ENCODE measurements around the gene PBLD. TPM values are rescaled to one million over a fixed set of nuclear protein-coding genes. Genes with fewer than 3 reads are reported as not detected.

The PBLD gene
- total RNA-seq, 1 donor from 2014 or later: 0.53 TPM

- Histone ChIP-seq H3K4me3 (ENCODE audit: low read depth, low read length) (no peak overlapping the region), H3K27me3 (ENCODE audit: control insufficient read depth, insufficient read depth, low read length) (no peaks in the 10 kb centered on the region), H3K36me3 (ENCODE audit: control insufficient read depth, insufficient read depth, low read length) (peaks cover 2% of the 10 kb centered on the region)
- no peak for TF ChIP-seq CTCF (IDR thresholded peaks at IDR 0.05; ENCODE audit: insufficient read depth, low read length, severe bottlenecking)
- FAIRE-seq: no peak
- DNase-seq (ENCODE audit: low read depth): no peak
Observed at GRCh38 chr10:68345621-68346020, 12.9 kb upstream of the PBLD start.

- H3K27me3 ChIP-seq (ENCODE audit: control insufficient read depth, insufficient read depth, low read length): no peaks in the 10 kb centered on the region
- no peak for TF ChIP-seq CTCF (IDR thresholded peaks at IDR 0.05; ENCODE audit: insufficient read depth, low read length, severe bottlenecking)
- FAIRE-seq: no peak
Observed at GRCh38 chr10:68342909-68343516, 10.3 kb upstream of the PBLD start.

GRCh38 chr10:68340358-68341080 lies 7.8 kb upstream of the PBLD start:
- peaks cover 10% of the 10 kb centered on the region for H3K36me3 ChIP-seq (ENCODE audit: control insufficient read depth, insufficient read depth, low read length)

More at GRCh38 chr10:68342909-68343516, 10.3 kb upstream of the PBLD start:
- no peak overlapping the region for H3K4me3 ChIP-seq (ENCODE audit: low read depth, low read length)
- no peak for DNase-seq (ENCODE audit: low read depth)
- H3K36me3 ChIP-seq (ENCODE audit: control insufficient read depth, insufficient read depth, low read length): peaks cover 8% of the 10 kb centered on the region

GRCh38 chr10:68336754-68337351 lies 4.1 kb upstream of the PBLD start:
- DNase-seq (ENCODE audit: low read depth) (no peak), FAIRE-seq (no peak)
- Histone ChIP-seq H3K36me3 (ENCODE audit: control insufficient read depth, insufficient read depth, low read length) (peaks cover 10% of the 10 kb centered on the region), H3K4me3 (ENCODE audit: low read depth, low read length) (no peak overlapping the region), H3K27me3 (ENCODE audit: control insufficient read depth, insufficient read depth, low read length) (no peaks in the 10 kb centered on the region)
- TF ChIP-seq CTCF (IDR thresholded peaks at IDR 0.05; ENCODE audit: insufficient read depth, low read length, severe bottlenecking): no peak

More at GRCh38 chr10:68340358-68341080, 7.8 kb upstream of the PBLD start:
- no peak for TF ChIP-seq CTCF (IDR thresholded peaks at IDR 0.05; ENCODE audit: insufficient read depth, low read length, severe bottlenecking)
- DNase-seq (ENCODE audit: low read depth) (no peak), FAIRE-seq (no peak)
- H3K4me3 ChIP-seq (ENCODE audit: low read depth, low read length): no peak overlapping the region
- H3K27me3 ChIP-seq (ENCODE audit: control insufficient read depth, insufficient read depth, low read length): no peaks in the 10 kb centered on the region

- H3K36me3 ChIP-seq (ENCODE audit: control insufficient read depth, insufficient read depth, low read length): peaks cover 3% of the 10 kb centered on the region
Observed at GRCh38 chr10:68334672-68335467, 2.1 kb upstream of the PBLD start.

More at GRCh38 chr10:68334672-68335467, 2.1 kb upstream of the PBLD start:
- H3K4me3 ChIP-seq (ENCODE audit: low read depth, low read length): peak overlapping the region; percentile 87
- DNase-seq (ENCODE audit: low read depth) (no peak), FAIRE-seq (no peak)
- TF ChIP-seq CTCF (IDR thresholded peaks at IDR 0.05; ENCODE audit: insufficient read depth, low read length, severe bottlenecking): no peak
- H3K27me3 ChIP-seq (ENCODE audit: control insufficient read depth, insufficient read depth, low read length): no peaks in the 10 kb centered on the region
